Activated CD4-positive, alpha-beta T cell treated with anti-CD3 and anti-CD28 coated beads, Interleukin-2, Interleukin-6, amounts not matched to agents 100 ng/mL and 50 ng/mL, durations not matched to agents 16 hours and 8 hours (primary cell): Measurements from ENCODE around the gene TMEM214.

Experiments
- DNase-seq: peaks from one replicate; pipeline ENCODE4 v3.0.0-alpha.2; 2020

The TMEM214 gene

GRCh38 chr2:27032495-27033252 is at the start of gene TMEM214:
TSS of gene TMEM214 (plus strand) at chr2:27032965. CDS start at chr2:27033016, 51 bp downstream.
- peak; percentile 95 for DNase-seq

- no peak for DNase-seq
Measured at GRCh38 chr2:26983746-26984145, 49.0 kb upstream of the TMEM214 start.

GRCh38 chr2:26985807-26986206 is 47.0 kb upstream of the TMEM214 start:
- DNase-seq = no peak

- DNase-seq = no peak
Measured at GRCh38 chr2:26986576-26986975, 46.2 kb upstream of the TMEM214 start.

GRCh38 chr2:26988058-26988860 is 44.5 kb upstream of the TMEM214 start:
- no peak for DNase-seq

GRCh38 chr2:26989156-26989555 is 43.6 kb upstream of the TMEM214 start:
- DNase-seq = no peak

- no peak for DNase-seq
Measured at GRCh38 chr2:26991717-26992116, 41.0 kb upstream of the TMEM214 start.

- DNase-seq = no peak
Measured at GRCh38 chr2:26993768-26994167, 39.0 kb upstream of the TMEM214 start.

- DNase-seq = no peak
Measured at GRCh38 chr2:26994983-26995382, 37.8 kb upstream of the TMEM214 start.

- no peak for DNase-seq
Measured at GRCh38 chr2:26997394-26997793, 35.4 kb upstream of the TMEM214 start.

GRCh38 chr2:26998323-26998722 is 34.4 kb upstream of the TMEM214 start:
- DNase-seq = no peak

- DNase-seq = no peak
Measured at GRCh38 chr2:27000228-27000627, 32.5 kb upstream of the TMEM214 start.

- DNase-seq = no peak
Measured at GRCh38 chr2:27000995-27001394, 31.8 kb upstream of the TMEM214 start.

GRCh38 chr2:27001950-27002349 is 30.8 kb upstream of the TMEM214 start:
- DNase-seq = no peak

GRCh38 chr2:27003007-27003406 is 29.8 kb upstream of the TMEM214 start:
- DNase-seq = no peak

- no peak for DNase-seq
Measured at GRCh38 chr2:27003857-27004256, 28.9 kb upstream of the TMEM214 start.

- DNase-seq = no peak
Measured at GRCh38 chr2:27006602-27007415, 26.0 kb upstream of the TMEM214 start.

GRCh38 chr2:27007416-27008374 is 25.1 kb upstream of the TMEM214 start:
- no peak for DNase-seq

GRCh38 chr2:27008678-27009077 is 24.1 kb upstream of the TMEM214 start:
- DNase-seq = no peak

GRCh38 chr2:27009083-27009482 is 23.7 kb upstream of the TMEM214 start:
- DNase-seq = no peak

- DNase-seq = no peak
Measured at GRCh38 chr2:27009716-27010115, 23.0 kb upstream of the TMEM214 start.

GRCh38 chr2:27010139-27010538 is 22.6 kb upstream of the TMEM214 start:
- DNase-seq = no peak
